Endothelial cell of umbilical vein (primary cell): ENCODE data around the gene OR1F1. TPM values are rescaled to one million over a fixed set of nuclear protein-coding genes. Genes with fewer than 3 reads are reported as not detected.
A peak's percentile ranks its signal among the peaks of the same experiment; 100 is the strongest.

Source experiments
- BruUV-seq: library from RNA; stranded (reverse); fragments of 400-500 nt; replicated peaks from 2 replicates; lab custom pipeline; 2021; lab: Mats Ljungman, UMichigan
- CTCF ChIA-PET: fragments of 300-600, 350-600 bp; sonication (Branson Sonifier 250); formaldehyde crosslinking; loops from one replicate; lab custom pipeline; 2021; ENCODE audit warnings: antibody characterized with exemption, inconsistent platforms; lab: Charles Lee
- POLR2A ChIA-PET: fragments of 300-600, 350-600 bp; sonication (Branson Sonifier 250); formaldehyde crosslinking; loops from one replicate; lab custom pipeline; 2021; ENCODE audit warnings: antibody characterized with exemption, inconsistent platforms; lab: Charles Lee
- DNase-seq: peaks from one replicate; pipeline ENCODE4 v3.0.0-alpha.2; 2011; ENCODE audit warnings: low read depth, low spot score
- FAIRE-seq: peaks from 2 replicates; lab custom pipeline; 2011; peaks lifted over from hg19 to GRCh38; lab: Jason Lieb, UNC
- H2AFZ ChIP-seq: 2 replicates; pipeline ENCODE4 v1.6.0; 2012; ENCODE audit warnings: low read depth, low read length, control low read depth, inconsistent platforms
- H3K27ac ChIP-seq: 2 replicates; pipeline ENCODE4 v1.5.1; 2011; ENCODE audit warnings: low read depth, mild to moderate bottlenecking, control low read depth, low read length, moderate library complexity; ENCODE audit not compliant: insufficient read depth
- H3K27me3 ChIP-seq, 2 experiments: 2 replicates each; pipeline versions ENCODE4 v1.6.0 to v1.6.1; 2011; ENCODE audit warnings: low read length in 2 of 2, mixed read lengths in 1 of 2; ENCODE audit not compliant: control insufficient read depth in 2 of 2, insufficient read depth in 2 of 2
- H3K36me3 ChIP-seq, 2 experiments: 2 replicates in 1 of 2; 3 replicates in 1 of 2; pipeline ENCODE4 v1.5.1; 2011; ENCODE audit warnings: low read length in 2 of 2, mild to moderate bottlenecking in 1 of 2, moderate library complexity in 1 of 2; ENCODE audit not compliant: control insufficient read depth in 2 of 2, insufficient read depth in 2 of 2; ENCODE audit errors: extremely low read depth in 1 of 2
- H3K4me1 ChIP-seq: 3 replicates; pipeline ENCODE4 v1.5.1; 2011; ENCODE audit warnings: mild to moderate bottlenecking, low read length; ENCODE audit not compliant: control insufficient read depth, insufficient read depth; ENCODE audit errors: extremely low read depth
- H3K4me2 ChIP-seq: 2 replicates; pipeline ENCODE4 v1.6.1; 2011; ENCODE audit warnings: low read length, control low read depth, mixed read lengths; ENCODE audit not compliant: insufficient read depth
- H3K4me3 ChIP-seq, 3 experiments: fragments of 200-600 bp in 1 of 3; sonication (generic), shearing (Covaris generic) in 1 of 3; replicated peaks in 1 of 3; 2 replicates each; pipeline ENCODE4 v1.5.1; 2011 to 2016; ENCODE audit warnings: control low read depth in 3 of 3, low read length in 3 of 3, mild to moderate bottlenecking in 2 of 3, inconsistent platforms in 1 of 3, low read depth in 1 of 3, moderate library complexity in 1 of 3; ENCODE audit not compliant: insufficient read depth in 1 of 3
- H3K79me2 ChIP-seq: 2 replicates; pipeline ENCODE4 v1.6.0; 2012; ENCODE audit warnings: low read length, inconsistent platforms; ENCODE audit not compliant: control insufficient read depth, insufficient read depth
- H3K9ac ChIP-seq: replicated peaks from 2 replicates; pipeline ENCODE3; 2011; ENCODE audit warnings: low read length, control low read depth; ENCODE audit not compliant: insufficient read depth; ENCODE audit errors: extremely low read depth
- H3K9me1 ChIP-seq: replicated peaks from 3 replicates; pipeline ENCODE4 v1.6.0; 2011; ENCODE audit warnings: mild to moderate bottlenecking, low read length; ENCODE audit not compliant: control insufficient read depth, insufficient read depth; ENCODE audit errors: extremely low read depth
- H3K9me3 ChIP-seq: replicated peaks from 2 replicates; pipeline ENCODE4 v1.5.1; 2012; ENCODE audit warnings: low read length, inconsistent platforms; ENCODE audit not compliant: control insufficient read depth, insufficient read depth
- H4K20me1 ChIP-seq: replicated peaks from 2 replicates; pipeline ENCODE3; 2011; ENCODE audit warnings: mild to moderate bottlenecking, low read length; ENCODE audit not compliant: control insufficient read depth, insufficient read depth; ENCODE audit errors: extremely low read depth
- EZH2 ChIP-seq: IDR thresholded peaks from 2 replicates; pipeline ENCODE4 v1.6.1; 2012; ENCODE audit warnings: borderline replicate concordance, low read depth, mild to moderate bottlenecking, moderate library complexity, low read length, inconsistent platforms; ENCODE audit not compliant: severe bottlenecking
- FOS ChIP-seq: IDR thresholded peaks from 2 replicates; pipeline ENCODE4 v1.6.1; 2011; ENCODE audit warnings: mild to moderate bottlenecking, low read length, moderate library complexity, borderline replicate concordance; ENCODE audit not compliant: insufficient read depth
- GATA2 ChIP-seq: IDR thresholded peaks from 2 replicates; pipeline ENCODE4 v1.7.0; 2011; ENCODE audit warnings: low read depth, mild to moderate bottlenecking, moderate library complexity, mixed read lengths, low read length; ENCODE audit not compliant: insufficient read length, insufficient read depth
- JUN ChIP-seq: IDR thresholded peaks from 2 replicates; pipeline ENCODE4 v1.6.1; 2011; ENCODE audit warnings: borderline replicate concordance, low read depth; ENCODE audit not compliant: insufficient read length, insufficient read depth
- MYC ChIP-seq: IDR thresholded peaks from one replicate; pipeline ENCODE4 v1.6.1; 2011; ENCODE audit warnings: mild to moderate bottlenecking, low read depth, low read length
- POLR2A ChIP-seq: IDR thresholded peaks from 2 replicates; pipeline ENCODE4 v1.6.1; 2012; ENCODE audit warnings: low read depth, mild to moderate bottlenecking, control low read depth, low read length
- POLR2AphosphoS5 ChIP-seq: IDR thresholded peaks from 2 replicates; pipeline ENCODE4 v1.6.1; 2012; ENCODE audit warnings: low read depth, mild to moderate bottlenecking, control low read depth, low read length, moderate library complexity; ENCODE audit not compliant: insufficient read depth
- dilution Hi-C: fragments of 300-500 bp; cut with MboI; formaldehyde crosslinking; loops from one replicate; pipeline ENCODE4 v1.15.0; 2019; ENCODE audit warnings: low sequenced_read_pairs; ENCODE audit not compliant: extremely low pct_ligation_motif_present
- intact Hi-C: fragments of 100-400 bp; cut with micrococcal nuclease; formaldehyde crosslinking; loops from one replicate; pipeline ENCODE4 v1.10.0; 2022
- polyA plus RNA-seq, 4 experiments: library from polyadenylated mRNA; depleted of rRNA in 3 of 4; stranded (reverse) in 3 of 4; unstranded in 1 of 4; fragments of >200 nt; gene quantifications; 2 replicates each; pipeline versions ENCODE4 v1.2.1 to v1.2.3, GENCODE V29; 2011 to 2012; ENCODE audit warnings: missing spikeins in 1 of 4
- total RNA-seq: library from RNA; stranded (reverse); gene quantifications from 2 replicates; pipeline ENCODE4 v1.2.3, GENCODE V29; 2021
- TF ChIP-seq, protein P1 (sequence below), 2 donors: IDR thresholded peaks; 1 replicate in 1 of 2; 2 replicates in 1 of 2; pipeline ENCODE4 v1.5.1; 2011; ENCODE audit warnings: low read length in 2 of 2, mild to moderate bottlenecking in 2 of 2, moderate library complexity in 2 of 2, control low read depth in 1 of 2, inconsistent platforms in 1 of 2, low read depth in 1 of 2; ENCODE audit not compliant: insufficient read depth in 1 of 2; ENCODE audit errors: extremely low read depth in 1 of 2
- TF ChIP-seq, protein P2 (sequence below): IDR thresholded peaks from 2 replicates; pipeline ENCODE4 v1.6.1; 2011; ENCODE audit not compliant: insufficient read depth, insufficient read length

The OR1F1 gene
- total and polyA plus RNA-seq, 2 donors (not counting 3 experiments of a cell fraction or from before 2014, with no cell fraction given) = 0.17 TPM; not detected in 1

DNA sequence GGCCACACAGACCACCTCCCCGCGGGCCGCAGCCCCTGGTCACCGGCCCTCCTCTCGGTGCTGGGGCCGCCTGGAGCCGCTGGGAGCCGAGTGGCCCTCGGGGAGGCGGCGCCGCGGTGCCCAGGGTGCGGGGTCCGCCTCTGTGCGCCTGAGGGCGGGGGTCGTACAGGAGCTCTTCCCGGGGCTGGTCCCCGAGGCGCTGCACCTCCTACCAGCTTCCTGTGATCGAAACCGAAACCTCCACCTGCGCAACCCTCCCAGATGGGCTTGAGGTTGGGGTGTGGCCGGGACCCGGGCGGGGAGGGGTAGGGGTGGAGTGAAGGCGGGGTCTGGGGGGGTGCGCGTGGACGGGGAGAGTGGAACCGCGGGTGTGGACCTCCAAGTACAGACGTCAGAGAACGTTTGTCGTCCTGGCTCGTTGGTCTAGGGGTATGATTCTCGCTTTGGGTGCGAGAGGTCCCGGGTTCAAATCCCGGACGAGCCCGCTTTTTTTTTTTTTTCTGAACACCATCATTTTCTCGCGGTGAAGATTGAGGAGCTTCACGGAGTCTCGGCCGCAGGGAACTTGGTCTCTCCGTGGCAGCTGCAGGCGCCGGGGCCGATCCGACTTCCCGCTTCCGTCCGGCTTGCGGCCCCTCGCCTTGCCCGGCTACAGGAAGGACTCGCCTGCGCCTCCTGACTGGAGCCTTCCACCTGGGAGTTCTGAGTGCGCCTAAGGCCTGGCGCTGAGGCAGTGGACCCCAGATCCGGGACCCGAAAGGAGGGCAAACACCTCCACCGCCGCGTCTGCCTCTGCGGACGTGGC lies 29.3 kb upstream of the OR1F1 start:
- Histone ChIP-seq H4K20me1 (no peaks in the 10 kb centered on the region), H3K9me1 (no peaks in the 10 kb centered on the region), H3K36me3 (no peaks in the 10 kb centered on the region), H3K27ac (peak overlapping the region; percentile 76), H3K9me3 (no peaks in the 10 kb centered on the region), H3K27me3 (no peaks in the 10 kb centered on the region), H3K9ac (peak overlapping the region; percentile 83), H3K4me3 (peak overlapping the region; percentile 70 to 82 (median 76)), H3K79me2 (no peaks in the 10 kb centered on the region), H3K4me2 (peak overlapping the region; percentile 82), H3K4me1 (peaks cover 17% of the 10 kb centered on the region), H2AFZ (peak overlapping the region; percentile 99)
- no TSS peak for BruUV-seq
- TF ChIP-seq FOS = no peak
- no peak for TF ChIP-seq MYC
- TF ChIP-seq POLR2AphosphoS5 = peak; percentile 47
- DNase-seq (peak; percentile 84), FAIRE-seq (peak; percentile 92)
- POLR2A ChIA-PET = interaction anchor here (0.6 to 1.3 kb wide), 4 partner anchors 8 to 541 kb away, joined by 3 to 4 read pairs (median 3); partner anchors contain the start of gene ZNF213
- dilution Hi-C loops = no loop called here
- intact Hi-C loops = loop anchor here (1.0 to 2.0 kb wide), 2 partner anchors 8 to 24 kb away; no protein-coding TSS in a partner anchor
- CTCF ChIA-PET = interaction anchor here (0.7 to 2.0 kb wide), 9 partner anchors 9 to 126 kb away, joined by 3 to 13 read pairs (median 4); partner anchors contain the start of gene ZNF213

DNA sequence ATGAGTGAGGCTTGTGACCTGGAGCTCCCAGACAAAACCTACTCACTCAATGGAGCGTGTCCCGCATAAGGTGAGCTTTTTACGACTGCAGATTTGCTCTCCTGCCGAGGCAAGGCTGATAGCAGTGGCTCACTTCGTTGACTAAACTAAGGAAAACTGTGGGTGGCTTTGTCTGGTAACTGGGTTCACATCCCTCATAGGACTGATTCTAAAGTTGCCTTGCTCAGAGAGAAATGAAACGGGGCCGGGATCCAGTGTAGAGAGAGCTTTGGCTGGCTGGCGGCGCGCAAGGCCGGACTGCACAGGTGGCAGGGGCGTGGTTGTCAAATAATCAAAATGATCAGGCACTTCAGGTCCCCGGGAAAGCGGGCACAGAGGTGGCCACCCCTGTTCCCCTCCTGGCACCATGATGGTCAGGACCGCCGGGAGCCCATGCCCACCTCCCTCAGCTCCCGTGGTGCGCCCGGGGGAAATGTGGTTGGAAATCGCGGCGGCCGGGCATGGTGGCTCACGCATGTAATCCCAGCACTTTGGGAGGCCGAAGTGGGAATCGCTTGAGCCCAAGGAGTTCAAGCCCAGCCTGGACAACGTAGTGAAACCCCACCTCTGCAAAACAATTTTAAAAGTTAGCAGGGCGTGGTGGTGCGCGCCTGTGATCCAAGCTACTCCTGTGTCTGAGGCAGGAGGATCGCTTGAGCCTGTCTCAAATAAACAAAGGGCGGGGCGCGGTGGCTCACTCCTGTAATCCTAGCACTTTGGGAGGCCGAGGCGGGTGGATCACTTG lies 26.6 kb upstream of the OR1F1 start:
- no peaks in the 10 kb centered on the region for H3K27me3 ChIP-seq
- H3K79me2 ChIP-seq = no peaks in the 10 kb centered on the region
- no peaks in the 10 kb centered on the region for H3K36me3 ChIP-seq
- H2AFZ ChIP-seq = no peak overlapping the region
- H3K4me1 ChIP-seq = peaks cover 17% of the 10 kb centered on the region
- H3K9me3 ChIP-seq = no peaks in the 10 kb centered on the region
- ChIA-PET POLR2A (interaction anchor here (1.5 kb wide), 1 partner anchor 9 kb away, joined by 3 read pairs; no protein-coding TSS in a partner anchor), CTCF (interaction anchor here (1.1 to 1.2 kb wide), 2 partner anchors 9 to 11 kb away, joined by 3 read pairs; no protein-coding TSS in a partner anchor)
- no peak for TF ChIP-seq POLR2A
- no peak for TF ChIP-seq FOS
- TF ChIP-seq JUN = no peak
- TF ChIP-seq, protein P1, sequence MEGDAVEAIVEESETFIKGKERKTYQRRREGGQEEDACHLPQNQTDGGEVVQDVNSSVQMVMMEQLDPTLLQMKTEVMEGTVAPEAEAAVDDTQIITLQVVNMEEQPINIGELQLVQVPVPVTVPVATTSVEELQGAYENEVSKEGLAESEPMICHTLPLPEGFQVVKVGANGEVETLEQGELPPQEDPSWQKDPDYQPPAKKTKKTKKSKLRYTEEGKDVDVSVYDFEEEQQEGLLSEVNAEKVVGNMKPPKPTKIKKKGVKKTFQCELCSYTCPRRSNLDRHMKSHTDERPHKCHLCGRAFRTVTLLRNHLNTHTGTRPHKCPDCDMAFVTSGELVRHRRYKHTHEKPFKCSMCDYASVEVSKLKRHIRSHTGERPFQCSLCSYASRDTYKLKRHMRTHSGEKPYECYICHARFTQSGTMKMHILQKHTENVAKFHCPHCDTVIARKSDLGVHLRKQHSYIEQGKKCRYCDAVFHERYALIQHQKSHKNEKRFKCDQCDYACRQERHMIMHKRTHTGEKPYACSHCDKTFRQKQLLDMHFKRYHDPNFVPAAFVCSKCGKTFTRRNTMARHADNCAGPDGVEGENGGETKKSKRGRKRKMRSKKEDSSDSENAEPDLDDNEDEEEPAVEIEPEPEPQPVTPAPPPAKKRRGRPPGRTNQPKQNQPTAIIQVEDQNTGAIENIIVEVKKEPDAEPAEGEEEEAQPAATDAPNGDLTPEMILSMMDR (IDR thresholded peaks at IDR 0.05; ENCODE audit: extremely low read depth in 1 of 2, insufficient read depth in 1 of 2, low read depth in 1 of 2, low read length in 2 of 2) = no peak
- TF ChIP-seq GATA2 = no peak
- no peak for TF ChIP-seq MYC
- TF ChIP-seq POLR2AphosphoS5 = no peak
- TF ChIP-seq EZH2 = no peak
- TF ChIP-seq, protein P2, sequence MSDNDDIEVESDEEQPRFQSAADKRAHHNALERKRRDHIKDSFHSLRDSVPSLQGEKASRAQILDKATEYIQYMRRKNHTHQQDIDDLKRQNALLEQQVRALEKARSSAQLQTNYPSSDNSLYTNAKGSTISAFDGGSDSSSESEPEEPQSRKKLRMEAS = no peak
- no peak overlapping the region for H3K9ac ChIP-seq
- dilution Hi-C loops (no loop called here), intact Hi-C loops (no loop called here)
- no peaks in the 10 kb centered on the region for H3K9me1 ChIP-seq
- DNase-seq (no peak), FAIRE-seq (no peak)
- no peak overlapping the region for H3K27ac ChIP-seq
- H4K20me1 ChIP-seq = no peaks in the 10 kb centered on the region
- H3K4me3 ChIP-seq = no peak overlapping the region
- H3K4me2 ChIP-seq = no peak overlapping the region
- no TSS peak for BruUV-seq
